ENCODE data around the gene LCN12. TPM values are rescaled to one million over a fixed set of nuclear protein-coding genes. Genes with fewer than 3 reads are reported as not detected.

Gene LCN12
- total RNA-seq = 14.7 and 16.2 TPM in 2 replicates
- long read RNA-seq = 0 reads

- no peaks in the 10 kb centered on the region for H3K36me3 Mint-ChIP-seq (ENCODE audit: insufficient read depth)
- no peaks in the 10 kb centered on the region for H3K27me3 Mint-ChIP-seq
- DNase-seq (ENCODE audit: low spot score, unreplicated experiment) = no peak
- TF ChIP-seq CTCF (IDR thresholded peaks at IDR 0.05; ENCODE audit: unreplicated experiment) = no peak
- H3K4me1 Mint-ChIP-seq (ENCODE audit: low read depth) = peaks cover 2% of the 10 kb centered on the region
- H3K4me3 Mint-ChIP-seq (ENCODE audit: low read depth) = no peak within 1 kb of the TSS
- no peak within 1 kb of the TSS for H3K27ac Mint-ChIP-seq
- peaks cover 7% of the 10 kb centered on the region for H3K9me3 Mint-ChIP-seq (ENCODE audit: low read depth)
Measured at GRCh38 chr9:136951541-136952320, at the start of gene LCN12. Gene LCN12, plus strand, starts transcription at chr9:136952273. Its CDS starts 55 bp downstream, at chr9:136952328.

GRCh38 chr9:136903041-136903554, 49.0 kb upstream of the LCN12 start:
- peaks cover 20% of the 10 kb centered on the region for H3K36me3 Mint-ChIP-seq (ENCODE audit: insufficient read depth)
- DNase-seq (ENCODE audit: low spot score, unreplicated experiment) = no peak
- H3K4me1 Mint-ChIP-seq (ENCODE audit: low read depth) = no peaks in the 10 kb centered on the region
- no peak for TF ChIP-seq CTCF (IDR thresholded peaks at IDR 0.05; ENCODE audit: unreplicated experiment)
- no peak overlapping the region for H3K27ac Mint-ChIP-seq
- H3K4me3 Mint-ChIP-seq (ENCODE audit: low read depth) = no peak overlapping the region
- H3K9me3 Mint-ChIP-seq (ENCODE audit: low read depth) = no peaks in the 10 kb centered on the region
- no peaks in the 10 kb centered on the region for H3K27me3 Mint-ChIP-seq

- no peaks in the 10 kb centered on the region for H3K4me1 Mint-ChIP-seq (ENCODE audit: low read depth)
- no peak for DNase-seq (ENCODE audit: low spot score, unreplicated experiment)
- no peaks in the 10 kb centered on the region for H3K9me3 Mint-ChIP-seq (ENCODE audit: low read depth)
- TF ChIP-seq CTCF (IDR thresholded peaks at IDR 0.05; ENCODE audit: unreplicated experiment) = no peak
- H3K27me3 Mint-ChIP-seq = no peaks in the 10 kb centered on the region
- no peak overlapping the region for H3K27ac Mint-ChIP-seq
- no peak overlapping the region for H3K4me3 Mint-ChIP-seq (ENCODE audit: low read depth)
- H3K36me3 Mint-ChIP-seq (ENCODE audit: insufficient read depth) = peaks cover 14% of the 10 kb centered on the region
Measured at GRCh38 chr9:136906266-136906665, 45.8 kb upstream of the LCN12 start.

GRCh38 chr9:136907011-136907914, 44.8 kb upstream of the LCN12 start:
- Mint-ChIP-seq H3K27ac (no peak overlapping the region), H3K36me3 (ENCODE audit: insufficient read depth) (peaks cover 13% of the 10 kb centered on the region)

More at GRCh38 chr9:136907011-136907914, 44.8 kb upstream of the LCN12 start:
- Mint-ChIP-seq H3K27me3 (no peaks in the 10 kb centered on the region), H3K4me3 (ENCODE audit: low read depth) (no peak overlapping the region), H3K4me1 (ENCODE audit: low read depth) (no peaks in the 10 kb centered on the region), H3K9me3 (ENCODE audit: low read depth) (no peaks in the 10 kb centered on the region)
- DNase-seq (ENCODE audit: low spot score, unreplicated experiment) = no peak
- TF ChIP-seq CTCF (IDR thresholded peaks at IDR 0.05; ENCODE audit: unreplicated experiment) = no peak

Data from progenitor cell of endocrine pancreas (in vitro differentiated cells).